Measurements from ENCODE around the gene TBCC. TPM values are rescaled to one million over a fixed set of nuclear protein-coding genes. Genes with fewer than 3 reads are reported as not detected.

TBCC gene
- total and polyA plus RNA-seq, 2 of the 13 experiments (the other 11 are each of a cell fraction or from before 2014, with no cell fraction given), result 14.8 to 36.1 TPM

- TF ChIP-seq MLXIP (CRISPR knock-in tag; IDR thresholded peaks at IDR 0.05; ENCODE audit: borderline replicate concordance) (0 out of 2 replicates have a peak, but pooled peaks have one; percentile 28), YEATS2 (CRISPR knock-in tag; IDR thresholded peaks at IDR 0.05; ENCODE audit: borderline replicate concordance) (no peak), NCOA5 (CRISPR knock-in tag; IDR thresholded peaks at IDR 0.05) (no peak), FLYWCH1 (CRISPR knock-in tag; IDR thresholded peaks at IDR 0.05) (0 out of 2 replicates have a peak, but pooled peaks have one; percentile 66), ZUFSP (CRISPR knock-in tag; IDR thresholded peaks at IDR 0.05; ENCODE audit: borderline replicate concordance) (0 out of 2 replicates have a peak, but pooled peaks have one; percentile 79), THAP11 (CRISPR knock-in tag; IDR thresholded peaks at IDR 0.05) (peak; percentile 84), CREBL2 (CRISPR knock-in tag; IDR thresholded peaks at IDR 0.05; ENCODE audit: borderline replicate concordance) (0 out of 2 replicates have a peak, but pooled peaks have one; percentile 68), ZNF597 (CRISPR knock-in tag; IDR thresholded peaks at IDR 0.05) (no peak), ZMYM2 (CRISPR knock-in tag; IDR thresholded peaks at IDR 0.05) (no peak), ZSCAN12 (CRISPR knock-in tag; IDR thresholded peaks at IDR 0.05) (0 out of 2 replicates have a peak, but pooled peaks have one; percentile 77), TAF15 (IDR thresholded peaks at IDR 0.05; ENCODE audit: low read depth, low read length, poor library complexity, severe bottlenecking) (no peak), RBM22 (optimal IDR thresholded peaks at IDR 0.05; ENCODE audit: low read length) (peak; percentile 38), MLLT10 (CRISPR knock-in tag; IDR thresholded peaks at IDR 0.05) (0 out of 2 replicates have a peak, but pooled peaks have one; percentile 73), FOXO4 (CRISPR knock-in tag; conservative IDR thresholded peaks at IDR 0.05) (no peak), HHEX (CRISPR knock-in tag; IDR thresholded peaks at IDR 0.05) (0 out of 2 replicates have a peak, but pooled peaks have one; percentile 11), STAT5B (CRISPR knock-in tag; IDR thresholded peaks at IDR 0.05) (no peak), MATR3 (CRISPR knock-in tag; IDR thresholded peaks at IDR 0.05) (no peak), ZNF18 (CRISPR knock-in tag; IDR thresholded peaks at IDR 0.05; ENCODE audit: insufficient replicate concordance) (no peak), ZNF331 (CRISPR knock-in tag; IDR thresholded peaks at IDR 0.05) (peak; percentile 50; the same call in 1 of the 2 replicates)
Observed at GRCh38 chr6:42745640-42746462, at the start of gene TBCC (continued).
